ENCODE data around the gene CYTIP.
"Not testable (repeated sequence)": the region's sequence is repeated elsewhere in the genome, so short reads cannot be mapped to it uniquely, and the experiment has no call there.

CYTIP gene

DNA sequence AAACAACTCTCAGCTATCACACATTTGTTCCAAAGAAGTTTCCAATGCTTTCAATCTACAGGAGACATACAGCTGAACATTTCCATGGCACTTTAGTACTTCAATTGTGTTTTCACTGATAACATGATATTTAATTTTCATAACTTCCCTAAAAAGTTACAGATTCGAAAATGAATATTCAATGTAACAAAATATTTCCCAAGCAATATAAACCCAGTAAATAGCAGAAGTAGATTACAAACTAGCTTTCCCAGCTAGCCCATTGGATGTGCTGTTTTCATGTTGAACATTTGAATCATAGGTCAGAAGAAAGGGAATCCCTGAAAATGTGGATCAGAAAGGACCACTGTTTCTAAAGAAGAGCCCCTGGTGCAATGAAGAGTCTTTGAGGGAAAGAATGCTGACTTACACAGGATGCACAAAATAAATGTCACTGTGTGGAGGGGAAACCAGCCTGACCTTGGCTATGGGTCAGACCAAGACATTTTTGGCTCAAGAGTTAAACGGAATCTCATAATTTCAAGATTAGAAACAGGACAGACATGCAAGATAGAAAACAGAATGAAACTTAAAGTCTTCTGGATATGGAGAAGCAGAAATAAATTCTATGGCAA, 22.5 kb downstream of the CYTIP start:
- no peak for DNase-seq

- DNase-seq = no peak
These were observed 23.0 kb downstream of the CYTIP start for GRCh38 chr2:157420771-157421323.

DNA sequence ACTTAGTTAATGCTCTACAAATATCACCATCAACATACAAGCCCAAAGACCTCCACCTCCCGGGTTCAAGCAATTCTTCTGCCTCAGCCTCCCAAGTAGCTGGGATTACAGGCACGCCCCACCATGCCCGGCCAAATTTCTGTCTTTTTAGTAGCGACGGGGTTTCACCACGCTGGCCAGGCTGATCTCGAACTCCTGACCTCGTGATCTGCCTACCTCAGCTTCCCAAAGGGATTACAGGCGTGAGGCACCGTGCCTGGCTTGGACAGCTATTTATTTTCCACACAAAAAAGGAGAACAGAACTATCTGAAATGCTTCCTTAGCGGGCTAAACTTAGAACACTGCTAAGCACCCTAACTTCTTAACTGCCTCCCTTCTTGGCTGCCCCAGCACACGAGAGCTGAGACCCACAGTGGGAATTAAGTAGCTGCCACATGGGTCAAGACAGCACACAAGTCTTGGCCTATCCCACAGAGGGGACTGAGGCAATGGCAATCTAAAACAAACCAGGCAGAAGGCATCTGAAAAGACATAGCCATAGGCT, 24.8 kb downstream of the CYTIP start:
- DNase-seq = no peak

DNA sequence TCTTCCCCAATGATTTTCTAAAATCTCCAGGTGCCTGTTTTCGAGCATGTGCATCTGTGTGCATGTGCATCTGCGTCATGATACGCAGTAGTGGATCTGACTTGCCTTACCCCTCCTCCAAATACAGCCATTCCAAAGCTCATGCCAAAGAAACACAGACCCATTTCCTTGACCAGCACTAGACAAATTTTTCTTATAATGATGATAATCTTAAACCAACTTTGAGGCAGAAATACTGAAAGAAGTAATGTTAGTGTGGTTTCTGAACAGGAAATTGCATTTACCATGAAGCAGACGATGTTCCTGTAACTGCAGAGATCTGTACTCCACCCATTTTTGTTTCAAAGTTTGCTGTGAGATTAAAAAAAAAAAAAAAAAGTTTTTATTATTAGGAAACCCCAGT, 25.6 kb downstream of the CYTIP start:
- no peak for DNase-seq

DNA sequence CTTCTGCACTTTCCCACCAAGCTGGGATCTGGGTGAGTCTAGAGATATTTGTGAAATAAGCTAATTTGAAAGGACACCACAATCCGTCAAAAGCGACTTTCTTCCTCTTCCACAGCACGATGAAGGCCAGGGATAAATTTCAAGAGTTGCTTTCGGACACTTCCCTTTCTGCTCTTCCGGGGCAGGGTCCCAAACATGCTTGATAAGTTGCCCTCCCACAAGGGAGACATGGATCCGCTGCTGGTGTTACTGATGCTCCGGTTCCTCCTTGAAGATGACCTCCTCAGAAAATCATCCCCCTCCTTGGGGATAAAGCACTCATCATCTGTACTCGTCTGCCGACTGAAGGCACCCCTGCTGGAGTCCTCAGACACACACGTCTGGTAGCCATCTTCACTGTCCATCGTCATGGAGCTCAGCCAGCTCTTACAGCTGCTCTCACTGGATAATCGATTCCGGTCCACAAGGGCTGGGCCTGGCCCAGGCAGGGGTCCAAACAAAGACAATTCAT, 28.2 kb downstream of the CYTIP start:
- DNase-seq = no peak

DNA sequence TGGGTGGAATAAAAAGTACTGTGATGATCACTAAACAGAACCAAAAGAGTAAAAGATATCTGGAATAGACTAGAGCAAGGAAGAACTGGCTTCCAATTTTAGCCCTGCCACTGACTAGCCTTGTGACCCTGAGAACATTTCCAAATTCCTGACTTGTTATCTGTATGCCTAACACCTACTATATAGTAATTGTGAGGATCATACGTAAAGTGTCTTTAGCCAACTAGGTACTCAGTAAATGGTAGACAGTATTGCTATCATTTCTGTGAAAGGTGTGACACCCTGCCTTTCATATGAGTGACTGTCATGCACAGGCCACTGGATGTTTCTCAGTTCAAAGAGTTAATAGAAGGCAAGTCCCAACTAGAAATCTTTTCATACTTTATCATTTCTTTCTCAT, 29.8 kb downstream of the CYTIP start:
- no peak for DNase-seq

- DNase-seq = no peak
These were observed 30.4 kb downstream of the CYTIP start for GRCh38 chr2:157413326-157414035.

- DNase-seq = no peak
These were observed 32.1 kb downstream of the CYTIP start for GRCh38 chr2:157411624-157412336.

- DNase-seq = not testable (repeated sequence)
These were observed 38.5 kb downstream of the CYTIP start for GRCh38 chr2:157405398-157405797.

DNA sequence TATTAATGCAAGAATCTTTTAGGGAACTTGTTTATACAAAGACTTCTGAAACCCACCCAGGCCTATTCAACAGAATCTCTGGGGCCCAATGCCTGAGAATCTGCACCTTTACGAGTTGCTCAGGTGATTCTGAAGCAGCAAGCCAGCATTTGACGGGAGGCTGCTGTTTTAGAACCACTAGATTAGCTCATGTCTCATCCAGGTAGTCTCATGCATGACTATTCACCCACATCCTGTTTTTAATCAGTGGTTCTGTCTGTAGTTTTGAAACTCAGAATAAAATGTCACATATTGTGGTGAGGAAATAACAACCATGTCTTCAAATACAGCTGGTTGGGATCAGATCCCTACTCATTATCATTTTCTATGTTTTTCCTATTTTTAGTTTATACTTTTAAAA, 39.5 kb downstream of the CYTIP start:
- DNase-seq = no peak

GRCh38 chr2:157402801-157403485, 40.9 kb downstream of the CYTIP start:
- not testable (repeated sequence) for DNase-seq

DNA sequence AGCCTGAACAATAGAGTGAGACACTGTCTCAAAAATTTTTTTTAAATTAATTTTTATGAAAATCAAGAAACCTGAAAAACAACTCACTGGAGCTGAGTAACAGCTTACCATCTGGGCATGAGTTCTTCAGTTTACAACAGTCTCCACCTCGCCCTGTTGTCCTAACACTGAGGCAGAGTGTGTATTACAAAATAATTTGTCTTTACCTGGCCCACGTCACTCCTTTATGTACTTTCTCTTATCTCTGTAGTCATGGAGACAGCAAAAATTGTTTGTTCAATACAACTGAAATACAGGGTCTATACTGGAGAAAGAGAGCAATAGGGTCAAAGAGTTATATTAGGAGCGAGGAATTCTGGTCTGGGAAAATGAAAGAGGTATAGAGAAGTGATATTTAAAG, 48.1 kb downstream of the CYTIP start:
- no peak for DNase-seq

DNA sequence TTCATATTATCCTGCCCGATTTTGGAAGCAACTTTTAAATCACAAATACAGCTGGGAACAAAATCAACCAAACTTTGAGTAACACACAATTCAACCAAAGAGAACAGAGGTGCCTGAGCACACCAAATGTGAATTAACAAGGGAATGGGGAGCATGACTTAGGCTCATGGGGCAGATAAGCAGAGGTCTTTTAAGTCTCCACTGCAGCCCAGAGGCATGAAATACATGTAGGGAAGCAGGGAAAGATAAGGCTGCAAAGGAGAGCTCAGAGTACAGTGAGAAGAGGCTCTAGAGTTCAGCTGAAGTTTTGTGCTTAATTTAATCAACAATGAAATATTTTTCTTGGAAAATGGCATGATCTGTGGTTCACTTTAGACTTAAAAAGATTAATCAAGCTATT, 49.0 kb downstream of the CYTIP start:
- no peak for DNase-seq

DNA sequence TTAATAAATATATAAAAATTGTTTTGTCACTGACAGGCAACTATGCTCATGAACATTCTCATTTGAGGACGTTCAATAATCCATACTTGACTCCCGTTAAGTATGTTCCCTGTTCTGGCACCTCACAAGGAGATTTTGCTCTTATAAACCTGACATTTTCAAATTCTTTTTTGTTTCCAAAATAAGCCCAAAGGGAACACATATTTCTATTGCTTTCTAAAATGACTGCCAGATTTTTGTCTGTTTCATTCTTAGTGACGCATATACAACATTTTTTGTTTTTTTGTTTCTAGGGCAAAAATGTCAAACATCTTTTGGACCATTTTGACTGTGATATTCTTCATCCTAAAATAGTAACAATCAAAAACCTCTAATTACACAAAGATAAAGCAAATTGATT, 50.5 kb downstream of the CYTIP start:
- no peak for DNase-seq

DNA sequence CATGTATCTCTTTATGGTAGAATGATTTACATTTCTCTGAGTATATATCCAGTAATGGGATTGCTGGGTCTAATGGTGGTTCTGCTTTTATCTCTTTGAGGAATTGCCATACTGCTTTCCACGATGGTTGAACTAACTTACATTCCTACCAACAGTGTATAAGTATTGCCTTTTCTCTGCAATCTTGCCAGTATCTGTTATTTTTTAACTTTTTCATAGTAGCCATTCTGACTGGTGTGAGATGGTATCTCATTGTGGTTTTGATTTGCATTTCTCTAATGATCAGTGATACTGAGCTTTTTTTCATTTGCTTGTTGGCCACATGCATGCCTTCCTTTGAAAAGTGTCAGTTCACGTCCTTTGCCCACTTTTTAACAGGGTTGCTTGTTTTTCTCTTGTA, 55.1 kb downstream of the CYTIP start:
- no peak for DNase-seq

DNA sequence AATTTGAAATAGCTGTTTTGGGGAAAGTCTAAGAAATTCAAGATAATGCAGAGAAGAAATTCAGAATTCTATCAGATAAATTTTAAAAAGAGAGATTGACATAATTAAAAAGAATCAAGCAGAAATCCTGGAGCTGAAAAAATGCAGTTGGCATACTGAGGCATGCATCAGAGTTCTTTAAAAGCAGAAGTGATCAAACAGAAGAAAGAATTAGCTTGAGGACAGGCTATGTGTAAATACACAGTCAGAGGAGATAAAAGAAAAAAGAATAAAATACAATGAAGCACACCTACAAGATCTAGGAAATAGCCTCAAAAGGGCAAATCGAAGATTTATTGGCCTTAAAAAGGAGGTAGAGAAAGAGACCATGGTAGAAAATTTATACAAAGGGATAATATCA, 57.1 kb downstream of the CYTIP start:
- no peak for DNase-seq

DNA sequence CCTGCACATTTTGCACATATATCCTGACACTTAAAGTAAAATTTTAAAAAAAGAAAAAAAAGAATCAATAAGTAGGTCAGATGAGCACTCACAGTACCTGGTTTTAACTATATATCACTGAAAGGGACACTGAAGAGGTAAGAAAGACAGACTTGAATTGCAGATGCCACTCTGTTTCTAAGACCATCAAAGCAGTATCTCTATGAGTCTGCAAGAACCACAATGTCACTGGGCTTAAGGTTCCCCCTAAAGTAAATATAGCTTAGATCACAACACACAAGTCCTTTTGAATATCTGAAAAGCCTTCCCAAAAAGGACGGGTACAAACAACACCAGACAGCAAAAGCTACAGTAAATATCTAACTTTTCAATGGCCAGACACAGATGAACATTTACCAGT, 57.6 kb downstream of the CYTIP start:
- DNase-seq = no peak

DNA sequence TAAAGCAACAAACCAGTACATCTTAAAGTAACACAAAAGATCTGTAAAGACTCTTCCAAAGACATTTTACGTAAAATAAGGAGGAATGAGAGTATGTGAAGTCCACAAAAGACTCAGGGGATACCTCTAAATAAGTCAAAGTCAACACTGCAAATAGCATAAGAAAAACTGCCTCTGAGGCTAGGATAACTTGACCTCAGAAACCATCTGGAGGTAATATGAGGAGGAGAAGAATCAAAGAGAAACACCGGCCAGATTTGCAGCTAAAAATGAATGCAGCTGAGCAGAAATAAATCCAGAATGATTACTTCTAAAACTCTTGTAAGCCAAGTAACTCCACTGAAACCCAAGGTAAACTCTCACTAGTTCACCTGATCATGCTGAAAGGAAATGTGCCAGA, 66.0 kb downstream of the CYTIP start:
- no peak for DNase-seq

DNA sequence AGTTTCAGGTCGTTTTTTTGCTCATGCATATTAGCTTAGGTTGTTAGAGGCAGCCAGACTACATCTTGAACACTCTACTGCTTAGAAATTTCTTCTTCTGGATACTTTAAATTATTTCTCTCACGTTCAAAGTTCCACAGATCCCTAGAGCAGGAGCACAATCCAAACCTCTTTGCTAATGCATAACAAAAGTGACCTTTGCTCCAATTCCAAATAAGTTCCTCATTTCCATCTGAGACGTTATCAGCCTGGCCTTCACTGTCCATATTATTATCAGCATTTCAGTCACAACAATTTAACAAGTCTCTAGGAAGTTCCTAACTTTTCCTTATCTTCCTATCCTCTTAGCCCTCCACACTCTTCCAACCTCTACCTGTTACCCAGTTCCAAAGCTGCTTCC, 67.8 kb downstream of the CYTIP start:
- DNase-seq = no peak

DNA sequence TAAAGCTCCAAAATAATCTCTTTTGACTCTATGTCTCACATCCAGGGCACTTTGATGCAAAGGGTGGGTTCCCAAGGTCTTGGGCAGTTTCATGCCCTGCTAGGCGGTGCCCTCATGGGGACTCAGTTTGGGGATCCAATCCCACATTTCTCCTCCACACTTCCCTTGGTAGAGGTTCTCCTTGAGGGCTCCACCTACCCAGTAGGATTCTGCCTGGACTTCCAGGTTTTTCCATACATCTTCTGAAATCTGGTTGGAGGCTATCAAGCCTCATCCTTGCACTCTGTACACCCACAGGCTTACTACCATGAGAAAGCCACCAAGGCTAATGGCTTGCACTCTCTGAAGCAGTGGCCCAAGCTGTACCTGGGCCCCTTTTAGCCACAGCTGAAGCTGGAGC, 68.5 kb downstream of the CYTIP start:
- no peak for DNase-seq

DNA sequence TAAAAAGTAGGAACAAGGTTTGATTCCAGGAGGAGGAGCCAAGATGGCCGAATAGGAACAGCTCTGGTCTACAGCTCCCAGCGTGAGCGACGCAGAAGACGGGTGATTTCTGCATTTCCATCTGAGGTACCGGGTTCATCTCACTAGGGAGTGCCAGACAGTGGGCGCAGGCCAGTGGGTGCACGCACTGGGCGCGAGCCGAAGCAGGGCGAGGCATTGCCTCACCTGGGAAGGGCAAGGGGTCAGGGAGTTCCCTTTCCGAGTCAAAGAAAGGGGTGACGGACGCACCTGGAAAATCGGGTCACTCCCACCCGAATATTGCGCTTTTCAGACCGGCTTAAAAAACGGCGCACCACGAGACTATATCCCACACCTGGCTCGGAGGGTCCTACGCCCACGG, 75.4 kb downstream of the CYTIP start:
- DNase-seq = not testable (repeated sequence)

DNA sequence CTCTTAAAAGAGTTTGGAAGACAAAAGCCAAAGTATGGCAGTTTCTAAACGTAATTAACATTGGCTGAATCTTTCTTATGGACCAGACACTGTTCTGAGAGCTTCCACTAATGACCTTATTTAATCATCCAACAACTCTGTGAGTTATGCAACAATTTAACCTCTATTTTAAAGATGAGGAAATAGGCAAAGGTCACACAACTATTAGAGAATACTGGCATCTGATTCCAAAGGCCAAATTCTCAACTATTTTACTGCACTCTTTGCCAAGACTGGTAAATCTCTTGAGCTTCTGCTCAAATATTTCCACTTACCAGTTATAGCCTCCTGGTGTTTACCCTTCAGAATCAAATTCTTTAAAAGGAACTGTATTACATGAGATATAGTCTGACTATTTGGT, 76.2 kb downstream of the CYTIP start:
- DNase-seq = no peak

Measured in SW 1271 (cell line).